GM15510 (cell line): ENCODE data around the gene SLC2A9.

Experiments
- POLR2A ChIP-seq: IDR thresholded peaks from 3 replicates; pipeline ENCODE4 v1.6.1; 2011; ENCODE audit warnings: borderline replicate concordance; ENCODE audit not compliant: insufficient read length; ENCODE audit errors: extremely low read depth

SLC2A9 gene

DNA sequence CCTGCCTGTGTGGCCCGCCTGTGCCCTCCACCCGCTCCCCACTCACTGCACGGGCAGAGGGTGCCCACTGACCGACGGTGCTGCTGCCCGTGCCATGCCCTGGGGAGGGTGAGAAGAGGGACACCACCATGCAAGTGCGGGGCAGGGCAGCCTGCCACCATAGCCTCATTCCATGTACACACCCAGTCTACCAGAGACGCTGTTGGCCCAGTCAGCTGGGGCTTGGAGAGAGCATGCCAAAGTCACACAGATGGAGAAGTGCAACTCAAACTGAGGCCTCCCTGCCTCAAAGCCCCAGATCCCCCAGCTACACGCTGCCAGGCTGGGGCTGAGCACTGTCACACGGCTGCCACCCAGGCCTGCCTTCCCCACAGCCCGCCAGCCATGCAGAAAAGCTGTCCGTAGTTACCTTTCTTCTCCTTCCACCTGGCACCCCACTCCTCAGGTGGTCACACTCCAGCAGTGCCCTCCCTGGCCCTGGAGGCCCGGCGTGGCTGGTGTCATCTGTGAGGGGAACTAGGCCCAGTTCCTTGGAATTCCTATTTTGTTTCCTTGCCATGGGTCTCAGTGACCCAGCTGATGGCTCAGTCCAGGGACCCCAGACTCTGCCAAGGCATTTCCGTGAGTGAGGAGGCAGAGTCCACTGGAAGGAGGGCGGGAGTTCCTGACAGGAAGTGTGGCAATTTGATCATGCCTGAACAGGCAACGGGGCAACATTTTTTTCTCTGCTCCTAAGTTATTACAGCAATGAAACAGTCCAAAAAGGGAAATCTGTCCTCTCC, at the start of gene SLC2A9:
Gene SLC2A9, minus strand, starts transcription at position 627 of the 782 bp plus-strand sequence. Its CDS starts 68 bp downstream, at position 559.
- TF ChIP-seq POLR2A = no peak

DNA sequence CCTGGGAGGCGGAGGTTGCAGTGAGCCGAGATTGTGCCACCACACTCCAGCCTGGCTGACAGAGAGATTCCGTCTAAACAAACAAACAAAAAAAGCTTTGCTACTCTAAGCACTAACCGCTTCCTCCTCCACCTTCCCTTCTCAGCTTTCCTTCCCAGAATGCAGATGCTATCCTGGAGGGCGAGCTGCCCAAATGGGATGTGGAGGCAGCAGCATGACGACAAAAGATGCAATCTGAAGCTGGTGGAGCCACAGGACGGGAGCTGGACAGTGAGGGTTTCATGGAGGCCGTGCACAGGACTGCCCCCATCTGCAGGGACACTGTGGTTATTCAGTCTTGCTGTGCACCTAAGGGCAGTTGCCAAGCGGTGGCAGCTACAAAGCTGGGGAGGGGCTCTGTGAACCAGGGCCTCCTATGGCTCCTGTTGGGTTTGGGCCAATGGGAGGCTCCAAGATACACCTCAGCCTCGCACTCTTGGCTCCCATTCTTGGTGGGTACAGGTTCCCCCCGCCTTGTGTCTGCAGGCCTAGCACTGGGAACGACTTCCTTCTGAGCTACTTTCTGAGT, 47.9 kb upstream of the SLC2A9 start:
- TF ChIP-seq POLR2A = no peak

DNA sequence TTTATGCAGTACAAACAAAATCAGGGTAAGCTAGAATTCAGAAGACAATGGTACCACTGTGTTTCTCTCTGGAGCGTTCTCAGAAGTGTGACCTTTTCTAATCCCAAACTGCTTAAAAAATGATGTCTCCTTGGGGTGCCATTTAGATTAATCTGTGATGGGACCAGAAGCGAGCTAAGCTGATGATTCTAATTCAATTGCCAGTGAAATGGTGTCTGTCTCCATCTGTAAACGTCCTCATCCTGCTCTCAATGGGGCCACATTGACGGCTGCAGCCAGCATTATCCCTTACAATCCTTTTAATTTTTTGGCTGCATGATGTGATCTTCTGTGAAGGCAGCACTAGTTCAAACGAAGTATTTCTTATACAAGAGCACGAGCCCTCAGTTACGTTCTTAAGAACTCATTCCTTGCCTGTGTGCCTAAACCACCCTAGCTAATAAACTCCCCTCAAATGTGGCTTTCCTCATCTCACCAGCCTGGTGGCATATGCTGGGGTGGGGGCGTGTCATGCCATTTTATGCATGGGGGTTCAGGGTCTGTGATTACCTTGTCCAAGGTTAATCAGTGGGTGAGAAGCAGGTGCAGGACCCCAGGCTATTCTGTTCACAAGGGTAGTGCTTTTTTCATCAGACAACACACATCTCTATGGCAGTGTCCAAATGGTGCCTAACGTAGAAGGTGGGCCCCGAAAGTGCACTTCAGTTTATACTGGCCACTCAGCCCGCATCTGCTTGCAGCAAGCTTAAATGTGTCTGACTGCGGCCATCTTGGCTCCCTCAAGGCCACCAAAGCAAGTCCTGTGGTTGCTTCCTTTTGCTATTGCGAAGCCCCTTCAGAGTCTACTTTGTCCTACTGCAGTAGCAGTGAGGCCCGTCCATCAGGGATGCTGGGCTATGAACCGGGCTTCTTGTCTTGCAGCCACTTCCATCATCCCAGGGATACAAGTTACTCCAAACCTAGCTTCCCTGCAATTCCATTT, 45.7 kb upstream of the SLC2A9 start:
- no peak for TF ChIP-seq POLR2A

DNA sequence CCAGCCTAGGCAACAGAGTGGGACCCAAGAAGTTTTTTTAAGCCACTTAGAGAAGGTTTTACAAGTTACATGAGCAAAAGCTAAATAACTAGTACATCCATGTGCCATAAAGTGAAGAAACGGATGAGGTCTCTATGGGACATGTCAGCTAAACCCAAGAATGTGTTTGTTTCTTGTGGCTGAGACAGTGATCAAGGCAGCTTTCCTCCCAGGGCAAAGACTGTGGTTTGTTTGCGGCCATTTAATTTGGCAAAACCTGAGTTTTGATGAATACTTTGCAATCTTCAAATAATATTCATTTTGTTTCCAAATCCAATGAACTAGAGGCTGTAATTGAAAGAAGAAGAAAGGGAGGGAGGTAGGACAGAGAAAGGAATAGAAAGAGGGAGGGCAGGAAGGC, 44.9 kb upstream of the SLC2A9 start:
- no peak for TF ChIP-seq POLR2A

DNA sequence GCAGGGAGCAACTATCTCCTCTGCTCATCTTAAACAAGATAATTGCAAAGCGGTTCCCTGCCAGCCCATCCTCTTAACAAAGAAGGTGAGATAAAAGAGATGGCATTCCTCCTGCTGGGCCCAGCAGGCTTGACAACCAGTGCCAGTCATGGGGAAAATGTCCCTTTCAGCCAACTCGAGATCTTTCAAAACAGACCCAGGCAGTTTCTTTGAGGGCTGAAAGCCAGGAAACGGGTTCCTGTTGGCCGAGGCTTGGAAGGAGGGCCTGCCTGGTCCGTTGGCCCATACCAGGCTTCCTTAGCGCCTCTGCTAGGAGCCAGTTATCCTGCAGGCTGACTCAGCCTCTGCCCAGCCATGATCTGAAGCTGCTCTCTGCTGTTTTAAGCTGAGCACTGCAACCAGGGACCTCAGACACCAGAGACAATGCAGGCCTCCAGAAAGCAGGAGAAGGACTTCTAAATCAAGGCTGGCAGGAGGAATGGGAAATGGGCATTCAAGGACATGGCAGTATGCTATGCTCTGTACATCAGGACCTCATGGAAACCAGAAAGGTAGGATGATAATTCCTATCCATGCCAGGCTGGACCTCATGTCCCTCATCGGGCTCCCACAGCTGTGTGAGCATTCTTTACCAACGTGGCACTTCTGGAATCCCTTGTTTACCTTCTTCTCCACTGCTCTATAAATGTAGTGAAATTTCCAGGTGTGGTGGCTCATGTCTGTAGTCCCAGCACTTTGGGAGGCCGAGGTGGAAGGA, 42.4 kb upstream of the SLC2A9 start:
- no peak for TF ChIP-seq POLR2A

DNA sequence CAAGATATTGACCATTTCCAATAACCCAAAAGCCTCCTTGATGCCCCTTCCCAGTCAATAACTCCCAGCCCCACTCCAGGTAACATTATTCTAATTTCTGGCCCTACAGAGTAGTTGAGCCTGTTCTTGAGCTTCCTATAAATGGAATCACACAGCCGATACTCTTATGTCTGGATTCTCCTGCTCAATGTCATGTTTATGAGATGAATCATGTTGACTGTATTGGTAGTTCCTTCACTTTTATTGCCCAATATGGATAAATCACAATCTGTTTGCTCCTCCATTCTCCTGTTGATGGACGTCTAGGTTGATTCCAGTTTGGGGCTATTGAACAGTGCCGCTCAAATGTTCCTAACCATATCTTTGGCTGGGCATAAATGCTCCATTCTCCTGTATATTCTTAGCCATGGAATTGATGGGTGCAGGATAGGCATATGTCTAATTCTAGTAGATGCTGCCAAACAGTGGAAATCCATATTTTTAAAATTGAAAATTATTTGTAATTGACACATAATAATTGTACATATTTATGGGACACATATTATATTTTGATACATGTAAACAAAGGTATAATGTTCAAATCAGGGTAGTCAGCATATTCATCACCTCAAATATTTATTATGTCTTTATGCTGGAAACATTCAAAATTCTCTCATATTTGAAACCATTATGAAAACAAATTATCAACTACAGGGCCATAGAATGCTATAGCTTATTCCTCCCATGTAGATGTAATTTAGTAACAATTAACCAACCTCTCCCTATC, 40.5 kb upstream of the SLC2A9 start:
- no peak for TF ChIP-seq POLR2A

DNA sequence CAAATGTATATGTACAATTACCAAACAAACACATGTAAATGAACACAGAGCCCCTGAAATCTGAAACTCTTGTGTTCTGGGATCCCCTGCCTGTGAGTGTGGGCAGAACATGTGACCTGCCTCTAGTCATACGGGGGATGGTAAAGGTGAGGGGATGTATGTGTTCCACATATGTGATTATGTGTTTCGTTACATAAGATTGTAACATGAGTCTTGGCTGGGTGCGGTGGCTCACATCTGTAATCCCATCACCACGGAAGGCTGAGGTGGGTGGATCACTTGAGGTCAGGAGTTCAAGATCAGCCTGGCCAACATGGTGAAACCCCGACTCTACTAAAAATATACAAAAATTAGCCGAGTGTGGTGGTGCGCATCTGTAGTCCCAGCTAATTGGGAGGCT, 37.1 kb upstream of the SLC2A9 start:
- no peak for TF ChIP-seq POLR2A

DNA sequence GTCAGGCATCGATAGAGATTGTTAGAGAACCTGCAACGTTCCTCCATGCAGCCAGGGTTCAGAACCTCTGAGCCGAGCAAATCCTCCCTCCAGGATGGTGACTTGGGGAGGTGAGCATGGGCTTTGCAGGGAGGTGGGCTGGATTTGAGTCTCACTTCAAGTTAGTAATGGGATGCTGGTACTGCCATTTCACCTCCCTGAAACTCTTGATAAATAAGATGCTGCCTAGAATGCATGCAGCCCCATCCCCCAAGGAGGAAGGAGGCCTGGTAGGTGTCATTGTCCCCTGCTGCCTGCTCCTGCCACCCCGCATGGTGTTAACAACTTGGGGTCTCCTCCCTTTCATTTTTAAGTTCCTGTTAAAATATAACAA, 35.7 kb upstream of the SLC2A9 start:
- TF ChIP-seq POLR2A = no peak

DNA sequence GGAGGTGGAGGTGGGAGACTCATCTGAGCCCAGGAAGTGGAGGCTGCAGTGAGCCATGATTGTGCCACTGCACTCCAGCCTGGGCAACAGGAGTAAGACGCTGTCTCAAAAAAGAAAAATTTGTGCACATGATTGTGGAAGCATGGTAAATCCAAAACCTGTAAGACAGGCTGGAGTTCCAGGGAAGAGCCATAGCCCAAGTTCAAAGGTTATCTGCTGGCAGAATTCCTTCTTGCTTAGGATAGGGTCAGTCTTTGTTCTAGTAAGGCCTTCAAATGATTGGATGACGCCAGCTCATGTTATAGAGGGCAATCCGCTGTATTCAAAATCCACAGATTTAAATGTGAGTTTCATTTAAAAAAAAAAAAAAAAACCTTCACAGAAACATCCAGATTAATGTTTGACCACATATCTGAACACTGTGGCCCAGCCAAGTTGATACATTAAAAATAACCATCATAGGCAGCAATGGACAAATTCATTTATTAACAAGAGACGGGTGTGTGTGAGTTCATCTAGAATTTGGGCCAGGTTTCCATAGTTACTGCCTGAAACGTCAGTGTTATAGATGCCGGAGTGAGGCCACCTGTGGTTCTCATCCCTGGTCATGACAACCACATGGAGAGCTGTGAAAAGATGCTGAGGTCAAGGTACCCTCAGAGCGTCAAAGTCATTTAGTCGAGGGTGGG, 35.2 kb upstream of the SLC2A9 start:
- no peak for TF ChIP-seq POLR2A

DNA sequence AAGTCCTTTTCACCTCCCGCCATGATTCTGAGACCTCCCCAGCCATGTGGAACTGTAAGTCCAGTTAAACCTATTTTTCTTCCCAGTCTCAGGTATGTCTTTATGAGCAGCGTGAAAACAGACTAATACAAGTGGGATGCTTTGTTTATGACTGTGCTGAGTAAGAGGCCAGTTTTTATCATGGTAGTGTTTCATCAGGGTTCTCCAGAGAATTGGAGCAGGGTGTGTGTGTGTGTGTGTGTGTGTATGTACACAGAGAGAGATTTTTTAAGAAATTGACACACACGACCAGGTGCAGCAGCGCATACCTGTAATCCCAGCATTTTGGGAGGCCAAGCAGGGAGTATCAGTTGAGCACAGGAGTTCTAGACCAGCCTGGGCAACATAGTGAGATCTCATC, 34.6 kb upstream of the SLC2A9 start:
- TF ChIP-seq POLR2A = no peak

DNA sequence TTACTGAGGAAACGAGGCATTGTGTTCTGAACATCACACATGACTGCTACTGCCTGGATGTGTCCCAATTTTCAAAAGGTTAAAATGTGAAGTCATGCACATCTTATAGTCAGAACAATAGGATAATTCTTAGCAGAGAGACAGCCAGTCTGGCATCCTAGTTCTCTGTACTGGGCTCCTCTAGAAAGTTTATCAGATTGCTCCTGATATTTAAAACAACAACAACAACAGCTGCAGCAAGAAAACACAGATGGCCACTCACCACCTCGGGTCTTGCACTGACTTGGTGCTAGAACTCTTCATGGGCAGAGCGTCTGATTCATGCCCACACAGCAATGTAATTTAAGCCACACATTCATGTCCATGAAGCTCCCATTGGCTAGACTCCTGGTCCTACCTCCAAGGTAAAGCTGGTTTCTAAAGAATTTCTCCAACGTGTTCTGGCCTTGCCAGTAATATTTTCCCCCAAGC, 33.3 kb upstream of the SLC2A9 start:
- no peak for TF ChIP-seq POLR2A

DNA sequence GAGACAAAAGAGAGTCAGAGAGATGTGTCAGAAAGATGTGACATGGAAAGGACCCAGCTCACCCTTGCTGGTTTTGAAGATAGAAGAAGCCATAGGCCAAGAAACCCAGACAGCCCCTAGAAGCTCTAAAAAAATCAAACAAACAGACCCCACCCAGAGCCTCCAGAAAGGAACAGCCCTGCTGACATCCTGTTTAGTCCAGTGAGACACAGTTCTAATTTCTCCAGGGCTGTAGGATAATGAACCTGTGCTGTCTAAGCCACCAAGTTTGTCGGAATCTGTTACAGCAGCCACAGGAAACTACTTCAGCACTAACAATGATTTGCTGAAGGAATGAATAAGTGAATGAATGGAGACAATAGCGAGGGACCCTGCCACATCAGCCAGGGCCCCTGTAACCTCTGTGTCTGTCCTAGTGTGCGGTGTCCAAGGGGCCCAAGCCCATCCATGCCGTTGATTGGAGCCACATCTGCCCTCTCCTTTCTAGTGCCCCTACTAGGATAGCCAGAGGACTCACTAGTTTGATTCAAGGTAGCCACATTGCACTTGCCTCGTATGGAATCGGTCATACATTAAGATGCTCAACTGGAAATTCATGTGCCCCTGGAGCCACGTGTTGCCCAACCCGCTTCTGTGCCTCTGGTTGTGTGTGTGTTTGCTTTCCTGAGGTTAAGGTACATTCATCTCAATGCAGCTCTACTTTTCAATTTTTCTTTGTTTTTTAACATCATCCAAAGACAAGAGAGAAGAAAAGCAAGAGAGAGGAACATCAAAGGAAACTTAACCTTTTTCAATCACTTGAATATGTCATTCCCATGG, 32.5 kb upstream of the SLC2A9 start:
- no peak for TF ChIP-seq POLR2A
